HepG2 (cell line): ENCODE data around the gene RBM27.

Source experiments
- CHD2 ChIP-seq: IDR thresholded peaks from 2 replicates; pipeline ENCODE4 v1.6.1; 2011; ENCODE audit warnings: low read depth, low read length, improper control_type of control experiment
- CTCF ChIP-seq: sonication (generic); formaldehyde crosslinking; IDR thresholded peaks from 2 replicates; pipeline ENCODE4 v1.5.0; 2020; ENCODE audit warnings: mild to moderate bottlenecking, missing genetic modification reagents, moderate library complexity
- NRL ChIP-seq: sonication (generic); formaldehyde crosslinking; IDR thresholded peaks from 2 replicates; pipeline ENCODE4 v1.5.0; 2020; ENCODE audit warnings: missing genetic modification reagents, mild to moderate bottlenecking, moderate library complexity, borderline replicate concordance
- SP1 ChIP-seq, 2 experiments: fragments of 450-650 bp in 1 of 2; sonication (generic) in 1 of 2; formaldehyde crosslinking in 1 of 2; IDR thresholded peaks; 2 replicates each; pipeline versions ENCODE4 v1.4.0 to v1.6.1; 2016 to 2020; ENCODE audit warnings: missing genetic modification reagents in 1 of 2
- ZNF253 ChIP-seq: sonication (generic); formaldehyde crosslinking; IDR thresholded peaks from 2 replicates; pipeline ENCODE4 v1.8.0; 2022; ENCODE audit warnings: mild to moderate bottlenecking, missing genetic modification reagents, borderline replicate concordance
- ZNF629 ChIP-seq: sonication (generic); formaldehyde crosslinking; conservative IDR thresholded peaks from 2 replicates; pipeline ENCODE4 v1.5.0; 2020; ENCODE audit warnings: missing genetic modification reagents

GRCh38 chr5:146209714-146210113, 6.3 kb downstream of the RBM27 start:
- TF ChIP-seq NRL (CRISPR knock-in tag) (no peak), CHD2 (no peak), SP1 (IDR thresholded peaks at IDR 0.05) (no peak), SP1 (CRISPR knock-in tag; IDR thresholded peaks at IDR 0.05) (no peak), ZNF629 (CRISPR knock-in tag) (no peak), CTCF (CRISPR knock-in tag) (no peak), ZNF253 (CRISPR knock-in tag) (no peak)
